ENCODE data around the gene B3GNT3.

Gene B3GNT3

GRCh38 chr19:17859533-17860330, 64.8 kb downstream of the B3GNT3 start, which contains the start of gene RPL18A:
RPL18A (plus strand) TSS chr19:17859910; CDS start chr19:17859957, 47 bp downstream.
- DNase-seq (ENCODE audit: low read depth in 2 of 2), result peak; percentile 98 to 99

- no peak for DNase-seq (ENCODE audit: low read depth in 2 of 2)
Observed at GRCh38 chr19:17860331-17860992, 65.5 kb downstream of the B3GNT3 start.

- DNase-seq (ENCODE audit: low read depth in 2 of 2), result no peak
Observed at GRCh38 chr19:17860993-17861360, 66.0 kb downstream of the B3GNT3 start.

- DNase-seq (ENCODE audit: low read depth in 2 of 2), result no peak
Observed at GRCh38 chr19:17861542-17862402, 66.8 kb downstream of the B3GNT3 start.

GRCh38 chr19:17862711-17863519, 68.0 kb downstream of the B3GNT3 start:
- no peak for DNase-seq (ENCODE audit: low read depth in 2 of 2)
